Right kidney (tissue), 1 donor: ENCODE results near the gene PRSS27.
"Not testable (repeated sequence)": the region's sequence is repeated elsewhere in the genome, so short reads cannot be mapped to it uniquely, and the experiment has no call there.

Source experiments
- DNase-seq: peaks from one replicate; pipeline ENCODE4 v3.0.0-alpha.2; 2016

Gene PRSS27

DNA sequence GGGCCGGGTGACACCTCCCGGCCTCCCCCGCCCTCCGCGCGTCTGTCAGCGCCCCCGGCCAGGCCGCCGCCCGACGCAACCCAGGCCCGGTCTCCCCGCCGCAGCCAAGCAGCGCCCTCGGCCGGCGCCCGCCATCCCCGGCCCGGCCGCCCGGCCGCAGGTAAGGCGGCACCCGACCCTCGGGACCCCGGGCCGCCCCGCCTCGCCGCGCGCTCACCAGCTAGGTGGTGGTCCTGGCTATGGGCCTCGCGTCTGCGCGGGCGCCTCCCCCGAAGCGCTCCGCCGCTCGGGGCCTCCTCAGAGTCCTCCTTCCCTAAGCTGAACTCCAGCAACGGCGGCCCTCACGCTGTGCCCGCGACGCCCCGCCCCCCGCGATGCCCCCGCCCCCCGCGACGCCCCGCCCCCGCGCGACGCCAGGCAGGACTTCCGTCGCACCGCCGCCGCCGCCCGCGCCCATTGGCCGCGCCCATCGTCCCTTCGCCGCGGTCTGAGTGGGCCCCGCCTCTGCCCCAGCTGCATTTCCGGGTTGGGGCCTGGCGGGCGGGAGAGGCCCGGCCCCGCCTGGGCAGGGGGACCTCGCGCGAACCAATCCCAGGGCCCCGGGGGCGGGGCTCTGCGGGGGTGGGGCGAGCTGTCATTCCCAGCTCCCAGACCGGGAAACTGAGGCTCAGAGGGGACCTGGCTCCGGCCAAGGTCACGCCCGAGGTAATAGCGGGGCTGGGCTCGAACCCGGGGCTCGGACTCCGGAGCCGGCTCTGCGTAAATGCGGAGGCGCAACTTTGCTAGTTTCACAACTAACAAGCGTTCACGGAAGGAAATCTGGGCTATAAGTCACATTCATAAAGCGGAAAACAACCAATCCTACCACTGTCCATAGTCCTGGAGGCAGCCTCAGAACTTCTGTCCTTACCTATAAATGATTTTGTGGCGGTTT lies 46.7 kb downstream of the PRSS27 start:
- DNase-seq, result peak; percentile 77

DNA sequence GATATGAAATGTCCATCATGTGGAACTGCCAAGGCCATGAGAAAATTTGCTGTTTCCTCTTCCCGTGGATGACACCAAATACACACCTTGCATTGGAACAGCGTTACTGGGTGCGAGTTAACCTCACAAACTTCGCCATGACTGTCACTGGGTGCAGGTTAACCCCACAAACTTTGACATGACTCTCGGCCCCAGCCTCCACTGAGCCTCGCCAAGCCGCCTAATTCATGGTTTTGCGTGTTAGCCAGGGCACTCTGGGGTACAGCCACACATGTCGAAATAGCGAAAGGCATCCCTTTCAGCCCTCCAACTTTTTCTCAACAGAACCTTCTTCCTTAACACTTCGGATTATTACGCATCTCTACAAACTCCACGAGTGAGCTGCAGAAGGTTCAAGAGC lies 48.3 kb downstream of the PRSS27 start:
- no peak for DNase-seq

DNA sequence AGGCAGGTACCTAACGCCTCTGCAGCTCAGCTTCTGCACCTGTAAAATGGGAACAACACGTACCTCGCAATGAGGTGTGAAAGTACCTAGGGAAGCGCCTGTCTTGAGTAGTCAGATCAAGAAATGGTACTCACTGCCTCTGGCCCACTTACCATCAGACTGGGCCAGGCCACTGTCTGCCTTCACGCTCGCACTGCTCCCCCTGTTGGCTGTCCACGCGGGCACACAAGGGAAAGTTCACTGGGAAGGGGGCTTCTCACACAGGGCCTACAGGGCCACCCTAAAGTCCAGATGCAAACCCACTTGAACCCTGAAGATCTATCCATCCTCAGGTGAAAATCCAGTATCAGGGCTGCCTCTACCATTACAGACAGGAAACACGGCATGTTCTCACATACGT lies 48.8 kb downstream of the PRSS27 start:
- DNase-seq, result not testable (repeated sequence)

DNA sequence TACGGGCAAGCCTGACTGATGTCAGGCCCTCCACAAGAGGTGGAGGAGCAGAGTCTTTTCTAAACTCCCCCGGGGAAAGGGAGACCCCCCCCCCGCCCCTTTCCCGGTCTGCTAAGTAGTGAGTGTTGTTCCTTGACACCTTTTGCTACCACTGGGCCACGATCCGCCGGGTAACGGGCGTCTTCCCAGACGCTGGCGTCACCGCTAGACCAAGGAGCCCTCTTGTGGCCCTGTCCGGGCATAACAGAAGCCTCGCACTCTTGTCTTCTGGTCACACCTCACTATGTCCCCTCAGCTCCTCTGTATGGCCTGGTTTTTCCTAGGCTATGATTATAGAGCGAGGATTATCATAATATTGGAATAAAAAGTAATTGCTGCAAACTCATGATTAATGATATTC lies 50.0 kb downstream of the PRSS27 start:
- not testable (repeated sequence) for DNase-seq

DNA sequence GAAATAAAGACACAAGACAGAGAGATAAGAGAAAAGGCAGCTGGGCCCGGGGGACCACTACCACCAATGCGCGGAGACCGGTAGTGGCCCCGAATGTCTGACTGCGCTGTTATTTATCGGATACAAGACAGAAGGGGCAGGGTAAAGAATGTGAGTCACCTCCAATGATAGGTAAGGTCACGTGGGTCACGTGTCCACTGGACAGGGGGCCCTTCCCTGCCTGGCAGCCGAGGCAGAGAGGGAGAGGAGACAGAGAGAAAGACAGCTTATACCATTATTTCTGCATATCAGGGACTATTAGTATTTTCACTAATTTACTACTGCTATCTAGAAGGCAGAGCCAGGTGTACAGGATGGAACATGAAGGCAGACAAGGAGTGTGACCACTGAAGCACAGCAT lies 50.4 kb downstream of the PRSS27 start:
- DNase-seq, result not testable (repeated sequence)

DNA sequence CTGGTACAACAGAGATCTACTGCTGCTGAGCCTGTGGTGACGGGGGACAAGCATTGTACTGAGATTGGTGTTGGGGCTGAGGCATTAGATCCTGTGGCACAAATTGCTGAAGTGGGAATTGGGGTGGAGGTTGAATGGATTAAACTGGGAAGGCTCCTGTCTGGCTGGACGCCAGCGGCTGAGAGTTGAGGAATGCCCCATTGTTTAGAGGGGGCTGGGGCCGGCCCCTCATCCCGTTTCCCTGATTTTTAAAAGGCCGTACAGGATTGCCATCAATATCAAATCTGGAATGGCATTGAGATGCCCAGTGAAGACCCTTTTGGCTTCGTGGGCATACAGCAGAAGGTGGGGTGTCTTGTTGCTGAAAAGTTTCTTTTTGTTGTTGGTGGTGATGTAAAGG lies 53.4 kb downstream of the PRSS27 start:
- DNase-seq, result not testable (repeated sequence)

DNA sequence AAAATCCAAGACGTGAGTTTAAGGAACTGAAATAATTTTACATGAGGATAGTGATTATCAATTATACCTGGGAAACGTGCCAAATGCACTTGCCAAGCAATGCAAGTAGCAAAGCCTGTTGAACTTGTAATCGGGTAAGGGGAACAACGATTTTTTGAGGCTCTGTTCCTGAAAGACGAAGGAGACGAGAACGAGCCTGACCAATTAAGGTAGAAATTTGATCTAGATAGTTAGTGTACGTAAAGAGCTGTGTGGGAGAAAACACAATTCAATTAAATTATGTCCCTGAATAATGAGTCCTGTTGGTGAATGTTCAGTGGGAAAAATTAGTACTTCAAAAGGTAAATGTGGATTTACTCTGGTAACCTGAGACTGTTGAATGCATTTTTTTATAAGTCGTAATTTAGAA lies 55.4 kb downstream of the PRSS27 start:
- no peak for DNase-seq

DNA sequence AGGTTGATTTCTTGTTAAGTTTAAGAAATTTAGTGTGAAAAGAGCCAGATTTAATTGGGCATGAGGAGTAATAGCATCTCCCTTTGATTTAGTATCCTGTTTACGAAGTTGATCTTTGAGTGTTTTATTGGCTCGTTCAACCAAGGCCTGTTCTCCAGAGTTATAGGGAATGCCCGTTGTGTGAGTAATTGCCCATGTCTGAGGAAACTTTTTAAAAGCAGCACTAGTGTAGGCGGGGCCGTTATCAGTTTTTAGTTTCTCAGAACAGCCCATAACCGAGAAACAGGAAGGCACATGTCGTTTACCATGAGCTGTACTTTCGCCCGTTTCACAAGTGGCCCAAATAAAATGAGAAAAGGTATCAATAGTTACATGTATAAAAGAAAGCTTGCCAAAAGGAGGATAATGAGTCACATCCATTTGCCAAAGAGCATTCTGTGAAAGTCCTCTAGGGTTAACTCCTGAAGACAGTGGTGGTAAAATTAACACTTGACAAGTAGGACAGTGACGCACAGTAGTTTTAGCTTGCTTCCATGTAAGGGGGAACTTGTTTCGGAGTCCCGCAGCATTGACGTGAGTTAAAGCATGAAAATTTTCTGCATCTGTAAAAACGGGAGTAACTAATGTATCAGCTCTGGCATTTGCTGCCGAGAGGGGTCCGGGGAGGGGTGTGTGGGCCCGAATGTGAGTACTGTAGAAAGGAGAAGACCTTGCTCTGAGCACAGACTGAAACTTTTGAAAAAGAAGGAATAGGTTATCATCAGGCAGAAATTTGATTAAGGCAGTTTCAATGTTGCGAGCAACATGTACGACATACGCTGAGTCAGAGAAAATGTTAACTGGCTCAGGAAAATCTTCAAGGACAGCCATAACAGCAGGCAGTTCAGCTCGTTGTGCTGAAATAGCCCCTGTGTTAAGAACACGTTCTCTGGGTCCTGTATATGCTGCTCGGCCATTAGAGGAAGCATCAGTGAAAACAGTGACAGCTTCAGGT lies 56.2 kb downstream of the PRSS27 start:
- peak; percentile 52 for DNase-seq
